HepG2 (cell line): ENCODE measurements around the gene GRIK4. TPM values are rescaled to one million over a fixed set of nuclear protein-coding genes. Genes with fewer than 3 reads are reported as not detected.

ENCODE experiments used
- DMAP1 ChIP-seq: IDR thresholded peaks from 2 replicates; pipeline ENCODE4 v1.6.1; 2016
- FOXA1 ChIP-seq, 2 experiments: fragments of 450-650 bp in 1 of 2; sonication (generic) in 1 of 2; formaldehyde crosslinking in 1 of 2; IDR thresholded peaks; 2 replicates each; pipeline versions ENCODE4 v1.4.0 to v1.6.1; 2016 to 2020; ENCODE audit warnings: missing genetic modification reagents in 1 of 2
- FOXM1 ChIP-seq: sonication (generic); formaldehyde crosslinking; IDR thresholded peaks from 2 replicates; pipeline ENCODE4 v1.5.0; 2020; ENCODE audit warnings: missing genetic modification reagents
- HOXA3 ChIP-seq: sonication (generic); formaldehyde crosslinking; IDR thresholded peaks from 2 replicates; pipeline ENCODE4 v1.5.0; 2020; ENCODE audit warnings: missing genetic modification reagents
- HOXA7 ChIP-seq: sonication (generic); formaldehyde crosslinking; IDR thresholded peaks from 2 replicates; pipeline ENCODE4 v1.8.1; 2022; ENCODE audit warnings: mild to moderate bottlenecking, missing genetic modification reagents, moderate library complexity
- KDM2A ChIP-seq: sonication (generic); formaldehyde crosslinking; IDR thresholded peaks from 2 replicates; pipeline ENCODE4 v1.4.0; 2020; ENCODE audit warnings: low read depth, missing genetic modification reagents, borderline replicate concordance
- LBX2 ChIP-seq: sonication (generic); formaldehyde crosslinking; IDR thresholded peaks from 2 replicates; pipeline ENCODE4 v1.5.0; 2020; ENCODE audit warnings: missing genetic modification reagents, mild to moderate bottlenecking, borderline replicate concordance
- MIXL1 ChIP-seq: IDR thresholded peaks from 2 replicates; pipeline ENCODE4 v1.6.1; 2016
- MYC ChIP-seq: sonication (generic); formaldehyde crosslinking; IDR thresholded peaks from 2 replicates; pipeline ENCODE4 v1.9.0; 2021; ENCODE audit warnings: missing genetic modification reagents, borderline replicate concordance
- NCOA5 ChIP-seq: sonication (generic); formaldehyde crosslinking; IDR thresholded peaks from 2 replicates; pipeline ENCODE4 v1.4.0; 2020; ENCODE audit warnings: missing genetic modification reagents
- RAD51 ChIP-seq: fragments of 450-650 bp; IDR thresholded peaks from 2 replicates; pipeline ENCODE4 v1.6.1; 2016; ENCODE audit warnings: borderline replicate concordance
- RARA ChIP-seq: IDR thresholded peaks from 2 replicates; pipeline ENCODE4 v1.6.1; 2016; ENCODE audit warnings: missing genetic modification reagents, missing compliant biosample characterization
- RBM22 ChIP-seq: fragments of 200-400 bp; formaldehyde crosslinking; optimal IDR thresholded peaks from 2 replicates; pipeline ENCODE3; 2017; ENCODE audit warnings: mild to moderate bottlenecking, low read length, moderate library complexity
- SMAD1 ChIP-seq: sonication (generic); formaldehyde crosslinking; IDR thresholded peaks from 2 replicates; pipeline ENCODE4 v1.4.0; 2020; ENCODE audit warnings: missing genetic modification reagents, low read depth, mild to moderate bottlenecking, borderline replicate concordance
- SNRNP70 ChIP-seq: fragments of 200-400 bp; formaldehyde crosslinking; IDR thresholded peaks from 2 replicates; pipeline ENCODE4 v1.6.1; 2017; ENCODE audit warnings: mild to moderate bottlenecking, low read depth, low read length, moderate library complexity
- USF2 ChIP-seq, 2 experiments: sonication (generic) in 1 of 2; formaldehyde crosslinking in 1 of 2; IDR thresholded peaks; 2 replicates each; pipeline versions ENCODE4 v1.5.1 to v1.6.1; 2011 to 2020; ENCODE audit warnings: borderline replicate concordance in 1 of 2, low read depth in 1 of 2, low read length in 1 of 2, mild to moderate bottlenecking in 1 of 2, missing genetic modification reagents in 1 of 2, moderate library complexity in 1 of 2
- WIZ ChIP-seq: sonication (generic); formaldehyde crosslinking; IDR thresholded peaks from 2 replicates; pipeline ENCODE4 v1.5.1; 2020; ENCODE audit warnings: mild to moderate bottlenecking, missing genetic modification reagents
- ZBTB38 ChIP-seq: sonication (generic); formaldehyde crosslinking; IDR thresholded peaks from 2 replicates; pipeline ENCODE4 v1.5.1; 2020; ENCODE audit warnings: mild to moderate bottlenecking, missing genetic modification reagents
- ZMAT5 ChIP-seq: sonication (generic); formaldehyde crosslinking; IDR thresholded peaks from 2 replicates; pipeline ENCODE4 v1.5.0; 2020; ENCODE audit warnings: mild to moderate bottlenecking, low read depth, missing genetic modification reagents, borderline replicate concordance
- ZNF124 ChIP-seq: sonication (generic); formaldehyde crosslinking; IDR thresholded peaks from 2 replicates; pipeline ENCODE4 v1.4.0; 2020; ENCODE audit warnings: missing genetic modification reagents
- ZNF232 ChIP-seq: sonication (generic); formaldehyde crosslinking; IDR thresholded peaks from 2 replicates; pipeline ENCODE4 v1.4.0; 2020; ENCODE audit warnings: missing genetic modification reagents, borderline replicate concordance
- ZNF264 ChIP-seq: sonication (generic); formaldehyde crosslinking; IDR thresholded peaks from 2 replicates; pipeline ENCODE4 v1.4.0; 2020; ENCODE audit warnings: missing genetic modification reagents
- ZNF276 ChIP-seq: sonication (generic); formaldehyde crosslinking; IDR thresholded peaks from 2 replicates; pipeline ENCODE4 v1.4.0; 2020; ENCODE audit warnings: mild to moderate bottlenecking, low read depth, missing genetic modification reagents
- ZNF430 ChIP-seq: sonication (generic); formaldehyde crosslinking; IDR thresholded peaks from 2 replicates; pipeline ENCODE4 v1.9.0; 2021; ENCODE audit warnings: mild to moderate bottlenecking, missing genetic modification reagents
- ZNF713 ChIP-seq: sonication (generic); formaldehyde crosslinking; IDR thresholded peaks from 2 replicates; pipeline ENCODE4 v1.4.0; 2020; ENCODE audit warnings: mild to moderate bottlenecking, missing genetic modification reagents
- polyA plus RNA-seq, 8 experiments: library from polyadenylated mRNA; depleted of rRNA in 3 of 8; stranded (reverse) in 7 of 8; unstranded in 1 of 8; fragments of >200 nt; fragmentation: Illumina TruSeq in 4 of 8; extraction: Trizol in 4 of 8; gene quantifications; 2 replicates each; pipeline versions ENCODE4 v1.2.1 to v1.2.3, GENCODE V29; 2011 to 2016; ENCODE audit warnings: low read depth in 4 of 8, missing spikeins in 1 of 8, mixed read lengths in 1 of 8; ENCODE audit not compliant: insufficient read depth in 1 of 8
- total RNA-seq, 5 experiments: library from RNA; depleted of rRNA; stranded (reverse); fragments of >200 nt; fragmentation: Illumina TruSeq; extraction: Trizol; gene quantifications; 2 replicates each; pipeline ENCODE4 v1.2.3, GENCODE V29; 2016; ENCODE audit warnings: low read depth in 1 of 5

The GRIK4 gene
- total and polyA plus RNA-seq, 2 of the 13 experiments (the other 11 are each of a cell fraction or from before 2014, with no cell fraction given): 0.04 to 0.07 TPM

DNA sequence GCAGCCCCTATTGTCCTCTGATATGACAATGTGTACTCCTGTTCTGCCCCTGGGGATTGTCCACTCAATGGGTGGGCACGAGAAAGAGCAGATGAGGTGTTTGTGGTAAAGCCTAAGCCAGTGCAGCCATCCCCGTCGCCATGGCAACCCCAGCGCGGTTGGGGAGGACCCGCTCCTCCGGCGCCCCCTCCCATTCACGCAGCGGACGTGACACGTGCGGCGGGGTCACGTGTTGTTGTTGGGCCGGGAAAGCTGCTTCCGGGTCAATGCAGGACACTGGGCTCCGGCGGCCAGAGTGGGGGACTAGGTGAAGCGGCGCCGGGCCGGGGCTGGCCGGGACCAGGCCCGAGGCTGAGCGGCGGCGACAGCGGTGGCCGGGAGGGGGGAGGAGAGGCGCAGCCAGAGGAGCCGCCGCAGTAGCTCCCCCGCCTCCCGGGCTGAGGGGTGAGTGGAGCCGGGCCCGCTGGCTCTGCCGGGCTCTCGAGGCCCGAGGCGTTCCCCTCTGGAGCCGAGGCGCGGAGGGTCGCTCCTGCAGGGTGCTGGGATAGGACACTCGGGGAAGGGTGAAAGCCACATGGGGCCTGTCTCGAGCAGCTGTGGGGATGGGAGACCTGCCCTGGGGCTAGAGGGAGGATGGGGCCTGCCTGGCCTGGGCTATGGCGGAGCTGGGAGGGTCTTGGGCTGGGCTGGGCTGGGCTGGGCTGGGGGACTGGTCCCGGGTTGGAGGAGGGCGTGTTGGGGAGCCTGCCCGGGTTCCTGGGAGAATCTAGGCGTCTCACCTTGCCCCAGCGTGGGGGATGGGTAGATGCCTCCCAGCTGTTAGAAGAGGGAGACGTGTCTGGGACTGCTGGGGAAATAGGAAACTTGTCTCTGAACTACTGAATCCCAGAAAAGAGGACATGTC is 512.6 kb downstream of the GRIK4 start, which contains the start of gene TBCEL (continued):
- TF ChIP-seq SNRNP70 (no peak), ZNF713 (CRISPR knock-in tag) (no peak), ZBTB38 (CRISPR knock-in tag) (no peak), RAD51 (peak; percentile 94), RBM22 (peak; percentile 68), USF2 (IDR thresholded peaks at IDR 0.05; ENCODE audit: low read depth, low read length) (peak; percentile 95), USF2 (CRISPR knock-in tag; IDR thresholded peaks at IDR 0.05; ENCODE audit: borderline replicate concordance) (peak; percentile 94; the same call in 1 of the 2 replicates), FOXM1 (CRISPR knock-in tag) (no peak), FOXA1 (IDR thresholded peaks at IDR 0.05) (no peak), FOXA1 (CRISPR knock-in tag; IDR thresholded peaks at IDR 0.05) (peak; percentile 26; the same call in 1 of the 2 replicates), WIZ (CRISPR knock-in tag) (no peak), ZNF276 (0 out of 2 replicates have a peak, but pooled peaks have one; percentile 49), NCOA5 (CRISPR knock-in tag) (no peak), DMAP1 (CRISPR knock-in tag) (no peak; the same call in 1 of the 2 replicates), SMAD1 (CRISPR knock-in tag) (no peak), ZNF124 (CRISPR knock-in tag) (0 out of 2 replicates have a peak, but pooled peaks have one; percentile 41), LBX2 (CRISPR knock-in tag) (no peak), ZNF232 (CRISPR knock-in tag) (peak; percentile 74; the same call in 1 of the 2 replicates), HOXA7 (CRISPR knock-in tag) (no peak), ZNF430 (CRISPR knock-in tag) (0 out of 2 replicates have a peak, but pooled peaks have one; percentile 42), HOXA3 (CRISPR knock-in tag) (peak; percentile 79), MYC (peak; percentile 85; the same call in 1 of the 2 replicates), MIXL1 (CRISPR knock-in tag) (no peak; the same call in 1 of the 2 replicates), KDM2A (CRISPR knock-in tag) (peak; percentile 85; the same call in 1 of the 2 replicates), ZMAT5 (CRISPR knock-in tag) (no peak), ZNF264 (CRISPR knock-in tag) (peak; percentile 41; the same call in 1 of the 2 replicates), RARA (CRISPR knock-in tag) (peak; percentile 69)
